NB4 (cell line): ENCODE data around the gene SOX1.
A peak's percentile ranks its signal among the peaks of the same experiment; 100 is the strongest.

Experiments
- DNase-seq: peaks from one replicate; pipeline ENCODE4 v3.0.0; 2010; ENCODE audit warnings: low read depth
- H3K4me3 ChIP-seq: one replicate; pipeline ENCODE4 v1.5.1; 2011; ENCODE audit warnings: mild to moderate bottlenecking, low read depth, low read length, moderate library complexity
- CTCF ChIP-seq: IDR thresholded peaks from one replicate; pipeline ENCODE4 v1.5.1; 2012; ENCODE audit warnings: low read depth, low read length
- MAX ChIP-seq: IDR thresholded peaks from 2 replicates; pipeline ENCODE4 v1.6.1; 2011; ENCODE audit warnings: low read depth, low read length
- MYC ChIP-seq: IDR thresholded peaks from 2 replicates; pipeline ENCODE4 v1.6.1; 2011; ENCODE audit warnings: low read depth, low read length
- POLR2A ChIP-seq: IDR thresholded peaks from 2 replicates; pipeline ENCODE4 v1.6.1; 2011; ENCODE audit warnings: mild to moderate bottlenecking; ENCODE audit not compliant: insufficient read length; ENCODE audit errors: extremely low read depth

The SOX1 gene

GRCh38 chr13:112034846-112035245 is 32.1 kb upstream of the SOX1 start:
- H3K4me3 ChIP-seq = no peak overlapping the region
- TF ChIP-seq POLR2A (no peak), CTCF (no peak), MAX (no peak), MYC (no peak)
- DNase-seq = no peak

GRCh38 chr13:112042496-112042895 is 24.5 kb upstream of the SOX1 start:
- DNase-seq = peak; percentile 39
- H3K4me3 ChIP-seq = no peak overlapping the region
- TF ChIP-seq POLR2A (no peak), CTCF (peak; percentile 17)

GRCh38 chr13:112052213-112052612 is 14.7 kb upstream of the SOX1 start:
- TF ChIP-seq POLR2A = no peak
- TF ChIP-seq MYC = no peak
- no peak for TF ChIP-seq MAX
- no peak for TF ChIP-seq CTCF
- no peak for DNase-seq

GRCh38 chr13:112053167-112053743 is 13.7 kb upstream of the SOX1 start:
- TF ChIP-seq POLR2A (no peak), MAX (no peak), CTCF (no peak), MYC (no peak)
- H3K4me3 ChIP-seq = no peak overlapping the region
- DNase-seq = no peak

More at GRCh38 chr13:112052213-112052612, 14.7 kb upstream of the SOX1 start:
- H3K4me3 ChIP-seq = no peak overlapping the region

GRCh38 chr13:112053744-112054615 is 13.0 kb upstream of the SOX1 start:
- DNase-seq = no peak
- TF ChIP-seq MAX (no peak), CTCF (no peak), POLR2A (no peak), MYC (no peak)
- no peak overlapping the region for H3K4me3 ChIP-seq
